Activated CD8-positive, alpha-beta memory T cell treated with anti-CD3 and anti-CD28 coated beads for 24 hours (primary cell): ENCODE data around the gene CSNK1A1L.
"Not testable (repeated sequence)": the region's sequence is repeated elsewhere in the genome, so short reads cannot be mapped to it uniquely, and the experiment has no call there.

Source experiments
- DNase-seq: peaks from one replicate; pipeline ENCODE4 v3.0.0-alpha.2; 2020

Gene CSNK1A1L

GRCh38 chr13:37102896-37103295 lies 2.6 kb downstream of the CSNK1A1L start:
- DNase-seq: no peak

DNA sequence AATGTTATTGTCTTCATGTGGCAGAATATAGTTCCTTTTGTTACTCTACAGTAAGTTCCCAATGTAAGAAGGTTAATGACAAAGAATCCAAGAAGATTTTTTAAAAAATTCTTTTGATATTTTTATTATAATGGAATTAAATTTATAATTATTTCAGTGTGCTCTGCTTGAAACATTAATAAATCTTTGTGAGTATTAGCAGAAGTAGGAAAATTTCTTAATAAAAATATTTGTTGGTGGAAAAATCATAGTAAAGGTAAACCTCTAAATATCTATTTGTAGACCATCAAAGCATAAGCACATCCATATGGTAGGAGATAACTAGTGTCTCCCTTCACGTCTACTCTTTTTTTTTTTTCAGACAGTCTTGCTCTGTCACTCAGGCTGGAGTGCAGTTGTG lies 4.3 kb downstream of the CSNK1A1L start:
- DNase-seq: no peak

GRCh38 chr13:37100731-37101130 lies 4.7 kb downstream of the CSNK1A1L start:
- no peak for DNase-seq

- DNase-seq: no peak
Observed at GRCh38 chr13:37097076-37097475, 8.4 kb downstream of the CSNK1A1L start.

DNA sequence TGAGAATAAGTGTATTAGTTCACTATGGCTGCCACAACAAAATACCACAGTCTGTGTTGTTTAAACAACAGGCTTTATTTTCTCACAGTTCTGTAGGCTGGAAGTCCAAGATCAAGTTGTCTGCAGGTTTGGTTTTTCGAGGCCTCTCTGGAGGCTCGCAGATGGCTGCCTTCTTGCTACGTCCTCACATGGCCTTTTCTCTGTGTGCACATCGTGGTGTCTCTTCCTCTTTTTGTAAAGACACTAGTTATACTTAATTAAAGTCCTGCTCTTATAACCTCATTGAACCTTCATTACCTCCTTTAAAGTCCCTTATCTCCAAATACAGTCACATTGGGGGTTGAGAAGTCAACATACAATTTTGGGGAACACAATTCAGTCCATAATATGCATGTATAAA lies 10.6 kb downstream of the CSNK1A1L start:
- no peak for DNase-seq

- no peak for DNase-seq
Observed at GRCh38 chr13:37094099-37094498, 11.4 kb downstream of the CSNK1A1L start.

GRCh38 chr13:37091835-37092234 lies 13.6 kb downstream of the CSNK1A1L start:
- no peak for DNase-seq

GRCh38 chr13:37090912-37091311 lies 14.6 kb downstream of the CSNK1A1L start:
- DNase-seq: no peak

DNA sequence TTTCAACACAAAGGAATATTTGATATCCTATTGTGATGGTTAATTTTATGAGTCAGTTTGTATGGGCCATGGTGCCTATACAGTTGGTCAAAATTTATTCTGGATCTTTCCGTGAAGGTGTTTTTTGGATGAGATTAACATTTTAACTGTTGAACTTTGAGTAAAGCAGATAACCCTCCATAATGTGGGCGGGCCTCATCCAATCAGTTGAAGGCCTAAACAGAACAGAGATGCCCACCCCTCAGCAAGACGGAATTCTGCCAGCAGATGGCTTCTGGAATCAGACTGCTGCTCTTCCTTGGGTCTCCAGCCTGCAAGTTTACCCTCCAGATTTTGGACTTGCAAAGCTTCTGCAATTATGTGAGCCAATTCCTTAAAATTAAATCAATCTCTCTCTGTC lies 16.0 kb downstream of the CSNK1A1L start:
- DNase-seq: no peak

GRCh38 chr13:37087486-37087885 lies 18.0 kb downstream of the CSNK1A1L start:
- no peak for DNase-seq

GRCh38 chr13:37085606-37086005 lies 19.9 kb downstream of the CSNK1A1L start:
- DNase-seq: no peak

DNA sequence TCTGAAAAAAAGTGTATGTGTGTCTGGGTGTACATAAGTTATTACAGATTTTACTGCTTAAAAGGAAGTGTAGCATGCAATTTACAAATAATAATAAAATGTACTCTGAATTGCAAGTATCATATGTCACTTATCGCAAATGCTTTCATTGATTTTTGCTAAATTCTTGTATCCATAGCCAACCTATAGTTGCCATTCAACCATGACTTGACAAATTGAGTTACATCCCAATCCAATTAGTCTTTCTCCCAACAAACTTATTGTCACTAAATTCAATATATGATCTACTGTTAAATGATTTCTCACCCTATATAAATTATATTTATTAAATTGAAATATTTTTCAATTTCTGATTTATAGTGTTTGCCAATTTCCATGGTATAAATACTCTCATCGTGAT lies 28.6 kb downstream of the CSNK1A1L start:
- DNase-seq: no peak

DNA sequence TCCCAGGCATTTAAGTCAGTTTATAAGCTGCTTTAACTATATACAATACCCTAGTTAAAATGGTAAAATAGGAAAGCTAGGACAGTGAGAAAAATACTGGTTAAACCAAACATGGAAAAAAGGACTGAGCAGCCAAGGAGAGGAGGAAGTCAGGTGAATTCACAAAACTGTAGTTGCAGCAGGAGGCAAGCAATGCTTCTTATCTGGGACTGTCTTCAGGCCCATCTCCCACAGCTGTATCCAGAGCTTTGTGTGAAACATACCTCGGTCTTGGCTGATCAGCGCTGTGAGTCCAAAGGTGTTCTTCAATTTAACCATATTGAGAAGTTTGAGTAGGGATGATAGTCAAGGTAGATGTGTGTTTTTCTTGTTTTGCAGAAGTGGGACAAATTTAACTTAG lies 30.3 kb downstream of the CSNK1A1L start:
- DNase-seq: no peak

GRCh38 chr13:37074703-37075102 lies 30.8 kb downstream of the CSNK1A1L start:
- DNase-seq: no peak

- DNase-seq: no peak
Observed at GRCh38 chr13:37072024-37072423, 33.4 kb downstream of the CSNK1A1L start.

DNA sequence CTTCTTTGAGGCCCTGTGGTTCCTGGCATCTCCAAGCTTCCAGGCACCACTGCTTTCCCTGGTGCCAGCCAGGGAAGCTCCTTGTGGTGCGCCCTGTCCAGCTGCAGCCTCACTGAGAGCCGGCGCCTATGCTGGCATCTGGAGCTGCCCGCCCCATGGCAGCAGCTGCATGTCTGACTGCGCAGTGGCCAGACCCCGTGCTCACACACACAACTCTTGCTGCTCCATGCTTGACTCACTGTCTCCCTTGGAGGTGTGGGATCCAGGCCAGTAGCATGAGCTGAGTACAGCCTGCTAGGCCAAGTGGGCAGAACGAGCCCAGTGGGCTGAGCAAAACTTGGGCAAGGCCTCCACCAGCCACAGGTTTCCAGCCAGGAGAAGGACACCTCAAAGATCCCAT lies 34.5 kb downstream of the CSNK1A1L start:
- DNase-seq: no peak

DNA sequence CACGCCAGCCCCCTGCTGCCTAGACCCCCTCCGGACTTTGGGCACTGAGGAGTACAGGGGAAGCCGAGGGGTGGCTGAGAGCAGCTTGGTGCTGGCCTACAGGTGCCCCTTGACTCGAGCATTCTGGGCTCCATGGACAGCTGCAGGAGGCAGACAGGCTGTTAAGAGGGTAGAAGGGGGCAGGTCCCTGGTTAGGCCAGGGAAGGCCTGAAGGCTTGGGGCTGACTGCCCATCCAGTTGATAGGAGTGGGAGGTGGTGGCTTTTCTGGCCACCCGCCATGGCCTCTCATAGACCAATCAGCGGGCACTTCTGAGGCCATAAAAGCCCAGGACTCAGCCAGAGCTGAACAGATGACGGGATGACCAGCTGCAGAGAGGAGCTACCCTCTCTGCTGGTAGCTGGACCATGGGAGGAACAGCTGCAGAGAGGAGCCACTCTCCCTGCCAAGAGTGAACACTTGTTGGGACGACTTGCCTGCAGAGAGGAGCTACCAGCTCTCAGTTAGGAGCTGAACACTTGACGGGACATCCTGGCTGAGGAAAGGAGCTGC lies 35.2 kb downstream of the CSNK1A1L start:
- no peak for DNase-seq

GRCh38 chr13:37069597-37070103 lies 35.8 kb downstream of the CSNK1A1L start:
- no peak for DNase-seq

- DNase-seq: no peak
Observed at GRCh38 chr13:37068962-37069361, 36.5 kb downstream of the CSNK1A1L start.

DNA sequence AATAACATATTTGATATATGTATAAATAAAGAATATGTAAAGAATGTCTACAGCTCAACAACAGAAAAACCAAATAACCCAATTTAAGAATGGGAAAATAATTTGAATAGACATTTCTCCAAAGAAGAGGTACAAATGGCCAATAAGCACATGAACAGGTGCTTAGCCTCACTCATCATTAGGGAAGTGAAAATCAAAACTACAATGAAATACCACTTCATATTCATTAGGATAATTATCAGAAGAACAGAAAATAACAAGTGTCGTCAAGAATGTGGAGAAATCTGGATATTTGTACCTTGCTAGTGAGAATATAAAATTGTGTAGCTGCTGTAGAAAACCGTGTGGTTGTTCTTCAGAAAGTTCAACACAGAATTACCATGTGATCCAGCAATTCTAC lies 37.6 kb downstream of the CSNK1A1L start:
- no peak for DNase-seq

DNA sequence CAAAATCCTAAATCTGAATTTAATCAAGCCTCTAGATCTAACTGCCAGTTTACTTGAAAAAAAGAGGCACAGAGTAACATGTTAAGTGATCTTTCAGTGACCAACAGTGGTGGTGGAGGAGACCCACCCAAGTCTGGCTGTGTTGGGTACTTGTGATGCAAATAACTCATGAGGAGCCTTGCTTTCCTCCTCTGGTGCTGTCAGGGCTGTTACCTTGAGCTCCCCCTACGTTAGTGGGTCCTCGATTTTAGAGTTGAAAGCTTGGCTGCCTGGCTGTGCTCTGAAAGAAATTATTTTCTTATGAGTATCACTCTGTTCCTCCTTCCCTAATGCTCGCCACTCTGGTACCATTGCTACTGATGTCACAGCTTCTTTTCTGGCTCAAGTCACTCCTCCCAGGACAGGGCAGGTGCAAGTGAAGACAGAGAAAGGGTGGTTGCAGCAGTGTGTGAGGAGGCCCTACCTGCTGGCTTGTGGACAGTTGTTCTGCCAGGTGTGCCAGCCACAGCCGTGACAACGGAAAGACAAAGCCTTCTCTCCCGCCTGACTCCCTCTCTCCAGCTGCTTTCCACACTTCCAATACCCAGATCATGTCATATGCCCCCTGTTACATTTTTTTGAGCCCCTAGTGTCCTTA lies 39.5 kb downstream of the CSNK1A1L start:
- DNase-seq: no peak

- DNase-seq: no peak
Observed at GRCh38 chr13:37059848-37060192, 45.6 kb downstream of the CSNK1A1L start.

DNA sequence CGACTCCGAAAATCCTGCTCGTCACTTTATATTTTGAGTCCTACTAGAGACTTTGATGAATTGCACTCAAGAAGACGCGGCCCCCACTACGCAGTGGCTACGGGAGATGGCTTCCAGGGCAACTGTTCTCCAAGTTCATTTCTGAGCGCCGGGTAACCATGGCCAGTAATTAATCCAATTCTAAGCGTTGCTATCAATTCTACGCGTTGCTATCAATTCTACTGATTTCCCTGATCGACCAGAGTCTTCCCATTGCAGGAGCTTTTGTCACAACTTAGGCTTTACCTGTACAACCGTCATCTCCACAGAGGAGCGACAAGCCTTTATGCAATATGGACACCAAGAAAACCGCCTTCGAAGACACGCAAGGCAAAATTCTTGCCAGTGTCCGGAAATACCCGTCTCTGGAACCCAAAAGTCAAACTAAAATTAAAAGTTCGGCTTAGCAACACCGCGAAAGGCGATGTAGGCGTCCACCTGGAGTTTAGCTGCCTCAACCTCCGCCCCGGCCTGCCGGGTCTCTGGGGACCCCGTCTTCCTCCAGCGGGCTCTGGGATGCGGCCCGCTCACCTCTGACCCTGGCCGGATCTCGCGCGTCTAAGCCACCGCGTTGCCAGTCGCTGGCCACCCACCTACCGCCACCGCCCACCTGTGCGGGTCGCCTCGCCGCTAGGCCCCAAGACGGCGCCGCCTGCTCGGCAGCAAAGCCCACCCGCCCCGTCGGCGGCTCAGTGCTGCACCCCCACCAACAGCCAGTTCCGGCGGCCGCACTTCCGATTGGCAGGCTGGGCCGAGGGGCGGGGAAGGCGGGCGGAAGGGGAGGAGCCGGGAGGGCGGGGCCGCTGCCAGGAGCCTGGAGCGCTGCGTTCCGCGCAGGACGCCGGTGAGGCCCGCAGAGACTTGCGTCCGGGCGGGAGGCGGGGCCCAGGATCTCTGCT lies 46.3 kb downstream of the CSNK1A1L start, which contains the start of gene SUPT20H:
Gene SUPT20H, minus strand, starts transcription at position 779 of the 938 bp plus-strand sequence. CDS start 8,198 bp downstream, outside the sequence.
- peak; percentile 97 for DNase-seq

DNA sequence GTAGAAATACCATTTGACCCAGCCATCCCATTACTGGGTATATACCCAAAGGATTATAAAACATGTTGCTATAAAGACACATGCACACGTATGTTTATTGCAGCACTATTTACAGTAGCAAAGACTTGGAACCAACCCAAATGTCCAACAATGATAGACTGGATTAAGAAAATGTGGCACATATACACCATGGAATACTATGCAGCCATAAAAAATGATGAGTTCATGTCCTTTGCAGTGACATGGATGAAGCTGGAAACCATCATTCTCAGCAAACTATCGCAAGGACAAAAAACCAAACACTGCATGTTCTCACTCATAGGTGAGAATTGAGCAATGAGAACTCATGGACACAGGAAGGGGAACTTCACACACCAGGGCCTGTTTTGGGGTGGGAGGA lies 49.2 kb downstream of the CSNK1A1L start:
- DNase-seq: not testable (repeated sequence)
